Measurements from ENCODE around the gene HGFAC.

Gene HGFAC

DNA sequence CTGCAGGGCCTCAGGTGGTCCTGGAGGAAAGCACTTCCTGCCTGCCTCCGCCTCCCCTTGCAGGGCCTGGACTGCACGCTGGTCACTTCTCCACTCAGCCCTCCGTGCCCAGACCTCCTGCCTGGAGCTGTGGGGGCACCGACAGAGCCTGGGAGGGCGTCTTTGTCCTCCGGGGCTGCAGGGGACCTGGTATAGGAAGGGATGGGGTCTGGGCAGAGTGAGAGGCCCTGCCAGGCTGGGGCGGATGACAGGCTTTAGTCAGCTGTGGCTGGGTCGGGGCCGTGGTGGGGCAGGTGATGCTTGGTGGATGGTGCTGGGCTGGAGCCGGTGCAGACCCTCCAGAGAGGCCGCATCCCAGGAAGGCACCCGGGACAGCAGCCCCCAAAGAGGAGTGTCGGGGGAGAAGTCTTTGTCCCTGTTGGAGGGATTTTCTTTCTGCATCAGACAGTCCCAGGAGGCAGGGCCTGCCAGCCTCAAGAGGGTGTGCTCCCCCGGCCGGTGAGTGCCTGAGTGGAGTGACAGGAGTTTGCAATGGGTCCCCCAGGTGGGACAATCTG is 22.7 kb downstream of the HGFAC start:
- no peak for DNase-seq

DNA sequence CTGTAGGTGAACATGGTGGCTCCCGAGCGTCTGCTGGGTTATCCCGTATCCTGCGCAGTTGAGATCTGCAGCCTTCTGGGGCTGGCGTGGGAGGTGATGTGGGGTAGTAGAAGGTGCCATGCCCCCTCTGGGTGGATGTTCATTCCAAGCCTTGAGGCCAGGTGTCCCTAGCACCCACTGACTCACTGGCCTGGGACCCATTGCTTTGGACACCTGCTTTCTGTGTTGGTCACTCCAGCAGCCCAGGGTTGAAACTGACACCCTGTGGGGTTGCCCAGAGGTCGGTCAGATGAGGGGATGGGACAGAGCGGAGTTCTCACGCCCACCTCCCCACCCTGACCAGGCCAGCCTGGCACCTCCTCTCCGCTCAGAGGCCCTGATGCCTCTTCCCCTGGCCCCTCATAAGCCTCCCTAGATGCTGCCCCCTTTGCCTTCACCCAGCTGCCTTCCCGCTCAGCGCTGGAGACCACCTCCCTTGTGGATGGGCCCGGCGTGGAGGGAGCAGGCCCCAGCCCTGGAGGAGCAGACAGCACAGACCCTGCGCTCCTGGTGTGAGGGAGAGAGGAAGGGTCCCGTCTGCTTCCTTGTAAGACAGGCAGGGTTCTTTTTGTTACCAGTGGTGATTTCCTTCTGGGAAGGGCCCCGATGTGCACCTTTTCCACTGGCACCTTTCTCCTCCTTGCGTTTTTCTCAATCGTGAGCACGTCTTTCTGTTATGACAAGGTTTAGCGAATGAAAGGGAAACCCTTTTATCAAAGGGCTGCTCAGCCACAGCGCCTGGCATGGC is 23.3 kb downstream of the HGFAC start:
- no peak for DNase-seq

DNA sequence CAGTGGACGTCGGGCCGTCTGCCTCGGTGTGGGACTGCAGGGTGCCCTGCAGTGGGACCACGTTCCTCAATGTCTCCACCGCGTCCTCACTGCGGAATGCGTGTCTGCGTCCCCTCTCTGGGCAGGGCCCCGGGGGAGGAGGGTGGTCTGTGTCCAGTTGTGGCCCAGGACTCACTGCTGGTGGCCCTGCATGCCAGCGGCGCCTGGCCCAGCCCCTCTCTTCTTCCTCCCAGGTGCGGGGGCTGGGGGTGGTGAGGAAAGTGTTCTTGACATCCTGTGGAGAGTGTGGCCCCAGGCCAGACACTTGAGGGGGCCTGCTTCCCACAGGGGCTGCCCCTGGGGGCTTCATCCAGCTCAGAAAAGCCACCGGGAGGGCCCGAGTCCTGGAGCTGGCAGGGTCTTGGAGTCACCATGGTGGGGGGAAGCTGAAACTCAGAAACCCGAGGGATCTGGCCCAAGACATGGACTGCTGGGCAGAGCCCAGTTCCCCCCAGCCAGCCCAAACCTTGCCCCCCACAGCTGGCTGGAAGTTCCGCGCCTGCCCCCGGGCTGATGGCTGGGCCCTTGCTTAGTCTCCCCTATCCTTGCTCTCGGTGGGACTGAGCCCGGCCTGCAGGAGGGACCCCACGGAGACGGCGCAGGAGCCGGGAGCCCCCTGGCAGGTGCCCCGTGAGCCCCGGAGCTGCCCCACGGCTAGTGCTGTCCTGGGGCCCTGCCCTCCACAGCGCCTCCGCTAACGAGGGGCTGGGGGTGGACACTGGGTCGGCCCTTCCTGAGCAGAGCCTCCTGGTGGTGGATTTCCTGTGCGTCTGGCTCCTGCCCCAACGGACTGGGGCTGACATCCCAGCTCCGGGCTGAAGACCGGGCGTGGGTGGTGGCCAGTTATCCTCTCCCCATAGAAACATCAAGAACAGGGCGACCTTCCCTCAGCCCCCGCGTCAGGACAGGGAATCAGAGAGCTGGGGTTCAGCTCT is 24.2 kb downstream of the HGFAC start:
- no peak for DNase-seq

DNA sequence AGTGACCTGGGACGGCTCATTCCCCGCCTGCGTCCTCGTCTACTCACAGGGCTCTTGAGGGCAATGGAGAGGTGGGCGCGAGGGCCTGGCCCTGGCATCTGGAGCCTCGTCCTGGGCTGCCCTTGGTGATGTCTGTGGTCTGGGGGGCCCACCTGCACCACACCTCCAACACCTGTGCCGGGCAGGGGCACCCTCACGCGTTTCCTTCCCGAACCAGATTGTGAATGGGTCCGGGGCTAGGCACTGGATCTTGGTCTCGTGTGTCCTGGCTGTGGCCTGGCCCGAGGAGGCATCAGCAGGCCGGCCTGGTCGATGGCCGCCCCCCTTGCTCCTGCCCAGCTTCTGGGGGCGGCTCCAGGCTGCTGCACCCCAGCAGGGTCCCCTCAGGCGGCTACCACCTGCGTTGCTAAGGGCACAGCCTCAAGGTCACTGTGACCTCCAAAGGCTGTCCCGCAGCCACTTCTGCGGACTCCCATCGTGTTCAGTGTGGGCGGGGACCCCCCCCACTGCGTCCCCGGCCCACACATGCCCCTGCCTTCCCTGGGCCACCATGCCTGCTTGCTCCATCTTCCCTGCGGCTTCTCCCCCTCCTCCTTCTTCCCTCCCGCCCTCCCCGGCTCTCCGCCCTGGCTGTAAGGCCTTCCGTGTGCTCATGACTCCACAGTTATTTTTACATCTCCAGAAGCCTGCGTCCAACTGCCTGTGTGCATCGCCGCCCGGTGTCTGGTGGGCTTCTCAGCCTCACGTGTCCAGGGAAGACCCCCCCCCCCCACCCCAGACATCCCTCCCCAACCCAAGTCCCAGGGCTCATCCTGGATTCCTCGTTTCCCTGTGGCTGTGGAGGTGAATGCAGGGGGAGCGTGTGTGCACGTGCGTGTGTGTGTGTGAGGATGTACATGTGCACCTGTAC is 25.2 kb downstream of the HGFAC start:
- no peak for DNase-seq

DNA sequence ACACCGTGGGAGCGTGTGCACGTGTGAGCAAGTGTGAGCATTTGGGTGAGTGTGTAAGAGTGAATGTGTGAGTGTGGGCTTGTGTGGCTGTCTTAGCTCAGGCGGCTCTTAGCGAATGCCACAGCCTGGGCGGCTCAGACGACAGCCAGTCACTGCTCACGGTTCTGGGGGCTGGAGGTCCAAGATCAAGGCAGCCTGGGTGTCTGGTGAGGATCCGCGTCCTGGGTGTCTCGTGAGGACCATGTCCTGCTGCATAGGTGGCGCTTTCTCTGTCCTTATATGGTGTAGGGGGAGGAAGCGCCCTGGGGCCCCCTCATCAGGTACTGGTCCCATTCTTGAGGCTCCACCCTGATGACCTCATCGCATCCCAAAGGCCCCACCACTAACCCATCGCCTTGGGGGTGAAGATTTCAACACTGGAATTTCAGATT is 25.8 kb downstream of the HGFAC start:
- DNase-seq: no peak

DNA sequence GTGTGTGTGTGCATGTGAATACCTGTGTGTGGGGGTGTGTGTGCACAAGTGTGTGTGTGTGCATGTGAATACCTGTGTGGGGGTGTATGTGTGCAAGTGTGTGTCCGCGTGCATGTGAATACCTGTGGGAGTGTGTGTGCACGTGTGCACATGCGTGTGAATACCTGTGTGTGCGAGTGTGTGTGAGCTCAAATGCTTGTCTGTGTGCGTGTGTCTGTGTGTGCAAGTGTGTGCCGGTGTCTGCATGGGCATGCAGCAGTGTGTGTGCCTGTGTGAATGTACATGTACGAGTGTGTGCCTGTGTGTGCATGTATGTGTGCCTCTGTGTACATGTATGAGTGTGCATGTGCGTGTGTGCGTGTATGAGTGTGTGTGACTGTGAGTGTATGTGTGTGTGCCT is 26.4 kb downstream of the HGFAC start:
- DNase-seq: no peak

DNA sequence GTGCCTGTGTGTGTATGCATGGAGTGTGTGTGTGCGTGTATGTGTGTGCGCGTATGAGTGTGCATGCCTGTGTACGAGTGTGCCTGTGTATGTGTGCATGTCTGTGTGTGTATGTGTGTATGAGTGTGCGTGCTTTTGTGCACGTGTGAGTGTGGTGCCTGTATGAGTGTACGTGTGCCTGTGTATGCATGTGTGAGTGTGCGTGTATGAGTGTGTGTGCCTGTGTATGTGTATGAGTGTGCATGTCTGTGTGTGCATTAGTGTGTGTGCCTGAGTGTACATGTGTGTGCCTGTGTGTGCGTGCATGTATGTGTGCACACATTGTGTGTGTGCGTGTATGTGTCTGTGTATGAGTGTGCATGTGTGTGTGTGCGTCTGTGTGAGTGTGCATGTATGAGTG is 27.0 kb downstream of the HGFAC start:
- DNase-seq: no peak

DNA sequence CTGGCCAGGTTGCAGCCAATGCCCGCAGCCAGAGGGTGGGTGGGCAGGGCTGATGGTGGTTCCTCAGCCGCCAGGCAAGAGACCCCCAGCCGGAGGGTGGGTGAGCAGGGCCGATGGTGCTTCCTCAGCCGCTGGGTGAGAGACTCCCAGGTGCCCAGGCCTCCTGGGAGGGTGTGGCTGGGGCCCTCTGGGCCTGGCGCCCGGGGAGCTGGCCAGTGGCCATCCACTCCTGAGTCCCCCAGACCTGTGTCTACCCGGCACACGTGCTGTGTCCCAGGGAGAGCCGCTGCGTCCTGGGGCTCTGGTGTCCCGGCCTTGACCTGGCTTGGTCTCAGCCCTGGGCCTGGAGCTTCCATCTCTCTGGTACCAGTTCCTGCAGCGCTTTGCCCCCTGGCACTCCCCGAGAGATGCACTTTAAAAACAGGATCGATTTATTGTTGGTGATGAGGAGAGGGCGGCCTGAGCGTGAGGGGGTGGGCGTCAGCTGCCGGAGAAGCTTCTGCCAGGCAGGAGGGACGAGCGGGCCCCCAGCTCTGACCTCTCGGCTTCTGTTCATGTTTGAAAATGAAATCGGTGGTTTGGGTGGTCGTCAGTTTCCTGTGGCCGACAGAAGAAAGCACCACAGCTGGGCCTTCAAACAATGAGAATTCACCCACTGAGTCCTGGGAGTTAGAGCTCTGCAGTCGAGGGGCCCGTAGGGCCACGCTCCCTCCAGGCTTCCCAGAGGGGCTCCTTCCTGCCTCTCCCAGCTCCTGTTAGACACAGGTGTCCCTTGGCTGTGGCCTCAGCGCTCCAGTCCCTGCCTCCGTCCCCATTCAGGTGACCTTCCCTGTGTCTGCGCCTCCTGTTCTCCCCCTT is 27.8 kb downstream of the HGFAC start:
- DNase-seq: no peak

DNA sequence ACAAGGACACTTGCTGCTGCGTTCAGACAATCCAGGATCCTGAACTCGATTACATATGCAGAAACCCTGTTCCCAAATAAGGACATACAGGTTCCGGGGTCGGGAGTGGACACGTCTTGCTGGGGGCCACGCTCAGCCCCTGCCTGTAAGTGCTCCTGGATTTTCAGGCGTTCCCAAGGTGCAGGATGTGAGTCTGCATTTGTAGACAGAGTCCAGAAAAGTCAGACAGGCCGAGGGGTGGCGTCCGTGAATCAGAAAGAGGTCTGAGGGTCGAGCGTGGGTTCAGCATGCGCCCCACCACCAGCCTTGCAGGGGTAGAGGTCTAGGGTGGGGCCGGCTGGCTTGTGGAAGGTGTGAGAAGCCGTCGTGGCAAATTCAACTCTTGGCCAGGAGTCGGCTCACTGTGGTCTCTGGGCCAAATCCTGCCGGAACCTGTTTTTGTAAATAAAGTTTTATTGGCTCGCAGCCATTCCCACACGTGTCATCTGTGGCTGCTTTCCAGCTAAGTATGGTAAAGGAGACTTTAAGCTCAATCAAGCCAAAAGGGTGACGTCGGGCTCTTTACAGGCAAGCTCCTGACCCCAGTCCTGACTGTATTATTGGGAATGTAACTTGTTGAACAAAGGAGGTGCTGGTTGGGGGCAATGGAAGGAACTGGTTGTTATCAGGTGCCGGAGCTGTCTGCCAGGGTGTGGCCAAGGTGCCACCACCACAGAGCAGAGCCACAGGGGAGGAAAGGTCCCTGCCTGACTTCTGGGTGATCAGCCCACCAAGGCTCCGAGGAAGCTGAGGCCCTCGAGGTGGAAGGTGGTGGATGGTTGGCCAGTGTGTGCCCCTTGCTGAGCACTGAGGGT is 28.7 kb downstream of the HGFAC start:
- DNase-seq: no peak

DNA sequence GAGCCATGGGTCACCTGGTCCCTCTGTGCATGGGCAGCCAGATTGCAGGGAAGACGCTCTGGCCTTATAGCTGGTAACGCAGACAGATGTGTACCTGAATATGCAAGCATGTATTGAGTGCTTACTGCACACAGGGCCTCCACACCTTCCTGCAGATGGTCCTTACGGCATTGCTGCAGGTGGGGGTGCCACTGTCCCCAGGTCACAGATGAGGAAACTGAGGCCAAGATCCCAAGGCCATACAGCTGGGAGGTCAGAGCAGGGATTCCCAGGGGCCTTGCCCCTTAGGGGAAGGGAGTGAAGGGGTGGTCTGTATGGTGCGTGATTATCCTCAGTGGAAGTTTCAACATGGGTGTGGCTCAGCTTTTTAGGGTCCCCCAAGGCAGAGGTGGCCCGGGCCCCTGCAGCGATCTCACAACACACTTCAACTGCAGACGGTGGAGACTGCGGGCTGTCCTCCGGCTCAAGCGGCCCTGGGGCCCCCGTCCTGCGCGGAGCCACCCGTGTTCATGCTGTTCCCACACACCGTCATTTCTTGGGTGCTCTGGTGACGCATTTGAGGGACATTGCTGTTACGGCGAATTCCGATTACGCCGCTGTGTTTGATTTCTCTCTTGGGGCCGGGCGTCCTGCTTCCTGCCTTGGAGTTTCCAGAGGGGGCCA is 29.5 kb downstream of the HGFAC start:
- no peak for DNase-seq

DNA sequence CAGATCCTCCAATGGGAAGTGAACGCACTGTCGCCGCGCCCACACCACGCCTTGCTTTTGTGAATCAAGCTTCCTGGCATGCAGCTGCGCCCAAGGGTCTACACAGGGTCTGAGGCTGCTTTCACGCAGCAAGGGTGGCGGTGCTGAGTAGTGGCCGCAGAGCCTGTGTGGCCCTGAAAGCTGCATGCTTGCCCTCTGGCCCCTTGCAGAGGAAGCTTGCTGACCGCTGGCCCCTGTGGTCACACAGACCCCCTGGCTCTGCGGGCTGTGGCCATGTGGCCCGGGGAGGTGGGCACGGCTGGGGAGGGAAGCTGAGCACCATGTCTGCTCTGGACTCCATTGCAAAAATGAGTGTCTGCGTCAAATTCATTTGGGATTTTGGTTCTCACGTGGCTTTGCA is 30.1 kb downstream of the HGFAC start:
- DNase-seq: no peak

DNA sequence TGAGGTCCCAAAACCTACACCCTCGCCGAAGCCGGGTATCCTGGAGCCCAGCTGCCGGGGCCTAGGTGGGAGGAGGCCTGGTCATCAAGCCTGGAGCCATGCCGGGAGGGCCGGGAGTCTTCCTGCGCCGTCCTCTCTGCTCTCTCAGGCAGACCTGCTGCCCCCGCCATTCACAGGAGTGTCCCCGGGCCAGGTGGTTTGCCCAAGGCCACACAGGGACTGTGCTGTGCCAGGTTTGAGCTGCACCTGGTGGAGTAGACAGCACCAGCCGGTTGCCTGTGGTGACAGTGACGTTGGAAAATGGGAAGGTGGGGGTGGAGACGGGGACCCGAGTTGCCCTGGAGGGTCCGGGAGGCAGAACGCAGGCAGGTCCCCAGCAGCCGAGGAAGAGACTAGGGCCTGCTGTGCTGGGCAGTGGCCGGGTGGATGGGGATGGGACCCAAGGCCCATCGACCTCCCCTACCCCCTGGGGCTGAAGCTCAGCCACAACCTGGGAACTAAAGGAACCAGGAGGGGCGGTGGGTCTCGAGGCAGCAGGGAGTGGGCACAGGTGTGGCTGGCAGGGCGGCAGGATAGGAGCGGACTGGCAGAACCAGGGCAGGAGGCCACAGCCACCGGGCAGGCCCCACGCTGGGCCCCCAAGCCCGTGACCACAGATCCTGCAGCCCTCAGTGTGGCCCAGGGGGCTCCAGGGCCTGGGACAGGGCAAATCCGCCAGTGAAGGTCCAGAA is 30.8 kb downstream of the HGFAC start:
- DNase-seq: no peak

DNA sequence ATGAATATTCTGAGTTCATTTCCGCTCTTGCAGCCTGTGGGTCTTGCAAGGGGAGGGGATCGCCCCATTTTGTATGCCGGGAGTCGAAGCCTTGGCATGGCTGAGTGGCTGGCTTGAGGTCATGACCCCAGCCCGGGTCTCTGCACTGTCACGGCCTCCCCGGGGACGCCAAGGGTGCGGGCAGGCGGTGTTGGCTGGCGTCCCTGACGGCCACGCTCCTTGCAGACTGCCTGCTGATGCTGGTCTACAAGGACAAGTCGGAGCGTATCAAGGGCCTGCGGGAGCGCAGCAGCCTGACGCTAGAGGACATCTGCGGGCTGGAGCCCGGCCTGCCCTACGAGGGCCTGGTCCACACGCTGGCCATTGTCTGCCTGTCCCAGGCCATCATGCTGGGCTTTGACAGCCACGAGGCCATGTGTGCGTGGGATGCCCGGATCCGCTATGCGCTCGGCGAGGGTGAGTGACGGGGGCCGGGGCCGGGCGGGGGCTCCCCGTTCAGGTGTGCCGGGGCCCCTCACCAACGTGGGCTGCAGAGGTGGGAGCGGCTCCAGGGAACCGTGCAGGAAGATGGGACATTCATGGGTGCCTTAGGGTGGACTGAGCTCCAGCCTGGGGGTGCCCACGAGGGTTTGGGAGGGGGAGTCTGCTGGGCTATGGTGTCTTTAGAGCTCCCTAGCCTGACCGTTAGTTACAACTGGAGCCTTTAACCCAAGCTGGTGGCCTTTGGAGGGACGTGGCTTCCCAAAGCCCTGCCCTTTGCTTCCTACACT is 31.6 kb downstream of the HGFAC start:
- DNase-seq: no peak

DNA sequence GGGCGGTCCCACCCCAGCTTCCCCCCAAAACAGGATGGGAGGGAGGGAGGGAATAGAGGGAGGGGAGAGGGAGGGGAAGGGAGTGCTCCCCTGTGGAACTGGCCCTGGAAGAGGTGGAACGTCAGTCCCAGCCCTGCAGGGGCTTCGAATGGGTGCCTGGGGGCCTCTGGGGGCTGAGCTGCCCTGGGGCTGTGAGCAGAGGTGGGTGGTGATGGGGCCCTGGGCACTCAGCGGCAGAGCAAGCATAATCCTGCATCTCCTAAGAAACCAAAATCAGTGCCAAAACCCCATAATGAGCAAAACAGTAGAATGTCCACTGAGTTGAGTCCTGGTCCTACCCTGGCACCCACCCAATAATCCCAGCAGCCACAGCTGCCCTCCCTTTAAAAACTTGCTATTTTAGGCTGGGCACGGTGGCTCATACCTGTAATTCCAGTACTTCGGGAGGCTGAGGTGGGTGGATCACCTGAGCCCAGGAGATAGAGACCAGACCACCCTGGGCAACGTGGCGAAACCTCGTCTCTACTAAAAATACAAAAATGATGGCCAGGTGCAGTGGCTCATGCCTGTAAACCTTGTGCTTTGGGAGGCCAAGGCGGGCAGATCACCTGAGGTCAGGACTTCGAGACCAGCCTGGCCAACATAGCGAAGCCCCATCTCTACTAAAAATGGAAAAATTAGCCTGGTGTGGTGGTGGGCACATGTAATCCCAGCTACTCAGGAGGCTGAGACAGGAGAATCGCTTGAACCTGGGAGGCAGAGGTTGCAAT is 32.4 kb downstream of the HGFAC start:
- no peak for DNase-seq

DNA sequence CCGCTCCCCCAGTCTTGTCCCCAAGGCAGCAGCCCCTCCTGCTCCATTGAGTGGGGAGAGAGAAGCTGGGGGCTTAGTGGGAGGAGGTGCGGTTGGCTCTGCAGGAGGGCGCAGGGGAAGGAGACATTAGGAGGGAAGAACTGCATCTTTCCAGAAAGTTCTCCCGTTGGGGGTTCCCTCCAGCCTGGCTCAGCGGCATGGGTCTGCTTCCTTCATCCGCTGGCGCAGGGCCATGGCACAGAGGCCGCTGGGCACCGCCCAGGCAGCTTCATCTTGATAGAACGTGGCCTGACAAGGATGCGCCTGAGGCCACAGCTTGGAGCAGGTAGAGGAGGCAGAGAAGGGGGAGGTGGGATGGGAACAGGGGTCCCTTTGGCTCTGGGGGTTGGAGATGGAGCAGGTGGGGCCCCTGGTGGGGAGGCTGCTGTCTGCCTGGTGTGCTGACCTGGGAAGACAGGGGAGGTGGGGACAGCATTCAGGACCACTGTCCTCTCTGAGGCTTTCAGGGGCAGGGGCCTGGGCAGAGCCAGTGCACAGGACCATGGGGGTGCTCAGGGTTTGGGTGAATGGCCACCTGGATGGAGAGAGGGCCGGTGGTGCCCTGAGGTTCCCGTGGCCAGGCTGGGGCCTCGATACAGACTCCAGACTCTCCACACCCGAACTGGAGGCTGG is 33.4 kb downstream of the HGFAC start:
- no peak for DNase-seq

DNA sequence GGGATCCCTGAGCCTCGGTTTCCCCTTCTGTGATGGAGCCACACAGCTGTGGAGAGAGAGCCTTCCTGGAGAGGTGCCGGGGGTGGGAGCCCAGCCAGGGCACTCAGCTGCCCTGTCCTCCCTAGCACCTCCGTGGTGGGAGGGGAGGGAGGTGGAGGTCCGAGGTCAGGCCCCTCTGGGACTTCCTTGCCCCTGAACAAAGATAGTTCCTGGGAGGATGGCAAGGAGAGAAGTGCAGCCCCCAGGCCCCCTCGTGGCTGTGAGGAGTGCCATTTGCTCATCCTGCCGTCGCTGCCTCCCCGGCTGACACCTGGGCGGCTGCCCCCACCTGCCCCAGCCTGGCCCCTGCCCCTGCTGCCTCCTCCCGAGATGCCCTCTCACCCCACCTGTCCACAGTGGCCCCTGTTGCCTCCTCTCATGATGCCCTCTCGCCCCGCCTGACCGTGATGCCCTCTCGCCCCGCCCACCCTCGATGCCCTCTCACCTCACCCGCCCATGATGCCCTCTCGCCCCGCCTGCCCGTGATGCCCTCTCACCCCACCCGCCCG is 34.0 kb downstream of the HGFAC start:
- DNase-seq: no peak

DNA sequence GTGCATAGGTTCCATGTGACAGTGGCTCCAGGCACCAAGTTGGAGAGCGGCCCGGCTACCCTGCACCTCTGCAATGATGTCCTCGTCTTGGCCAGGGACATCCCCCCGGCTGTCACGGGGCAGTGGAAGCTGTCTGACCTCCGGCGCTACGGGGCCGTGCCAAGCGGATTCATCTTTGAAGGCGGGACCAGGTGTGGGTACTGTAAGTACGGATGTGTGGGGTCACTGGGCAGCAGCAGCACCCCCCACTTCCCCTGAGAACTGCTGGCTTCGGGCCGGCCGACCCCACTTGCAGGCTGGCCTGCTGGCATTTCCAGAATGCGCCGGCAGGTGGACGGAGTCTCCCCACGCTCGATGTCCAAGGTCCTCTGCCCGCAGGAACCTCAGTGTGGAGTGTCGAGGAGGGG is 34.6 kb downstream of the HGFAC start:
- DNase-seq: no peak
